Dendritic cell treated with granulocyte-macrophage colony-stimulating factor and Interleukin-4, amounts not matched to agents 40 ng/mL and 50 ng/mL, for 4 days (primary cell): Measurements from ENCODE around the gene BLTP1.

Source experiments
- H3K27ac Mint-ChIP-seq: one replicate; pipeline ENCODE4 v1.8.0; 2022; ENCODE audit warnings: mild to moderate bottlenecking, mixed read lengths
- H3K27me3 Mint-ChIP-seq: one replicate; pipeline ENCODE4 v1.8.0; 2022; ENCODE audit warnings: mild to moderate bottlenecking, mixed read lengths
- H3K36me3 Mint-ChIP-seq: one replicate; pipeline ENCODE4 v1.8.0; 2022; ENCODE audit warnings: low read depth, mixed read lengths
- H3K4me1 Mint-ChIP-seq: one replicate; pipeline ENCODE4 v1.8.0; 2022; ENCODE audit warnings: low read depth, mixed read lengths
- H3K4me3 Mint-ChIP-seq: one replicate; pipeline ENCODE4 v1.8.0; 2022; ENCODE audit warnings: mild to moderate bottlenecking, moderate library complexity, mixed read lengths
- H3K9me3 Mint-ChIP-seq: one replicate; pipeline ENCODE4 v1.8.0; 2022; ENCODE audit warnings: mixed read lengths
- intact Hi-C: fragments of 100-400 bp; cut with micrococcal nuclease; formaldehyde crosslinking; loops from one replicate; pipeline ENCODE4 v1.15.0; 2022

Gene BLTP1

DNA sequence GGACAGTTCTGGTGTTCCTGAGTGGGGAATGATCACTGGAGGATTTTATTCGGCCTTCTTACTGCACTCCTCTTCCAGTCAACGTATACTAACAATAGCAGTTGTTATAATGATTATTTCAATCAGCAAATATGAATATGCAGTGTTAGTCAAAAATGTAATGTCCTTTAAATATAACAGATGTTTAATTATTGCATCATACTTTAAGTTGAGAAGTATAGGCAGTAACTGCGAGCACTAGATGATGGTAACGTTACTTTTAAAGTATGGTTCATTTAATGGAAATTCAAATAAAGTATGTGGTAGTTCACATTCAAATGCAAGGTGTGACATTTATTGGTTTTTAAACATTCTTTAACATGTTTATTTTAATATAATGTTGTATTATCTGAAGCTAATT lies 5.5 kb upstream of the BLTP1 start:
- H3K36me3 Mint-ChIP-seq, result no peaks in the 10 kb centered on the region
- H3K9me3 Mint-ChIP-seq, result no peaks in the 10 kb centered on the region
- intact Hi-C loops, result loop anchor here (5.0 kb wide), 1 partner anchor 274 kb away; the partner anchor contains the start of gene BBS7
- H3K27me3 Mint-ChIP-seq, result peaks cover 11% of the 10 kb centered on the region
- H3K27ac Mint-ChIP-seq, result no peak overlapping the region
- peaks cover 13% of the 10 kb centered on the region for H3K4me1 Mint-ChIP-seq
- no peak overlapping the region for H3K4me3 Mint-ChIP-seq

DNA sequence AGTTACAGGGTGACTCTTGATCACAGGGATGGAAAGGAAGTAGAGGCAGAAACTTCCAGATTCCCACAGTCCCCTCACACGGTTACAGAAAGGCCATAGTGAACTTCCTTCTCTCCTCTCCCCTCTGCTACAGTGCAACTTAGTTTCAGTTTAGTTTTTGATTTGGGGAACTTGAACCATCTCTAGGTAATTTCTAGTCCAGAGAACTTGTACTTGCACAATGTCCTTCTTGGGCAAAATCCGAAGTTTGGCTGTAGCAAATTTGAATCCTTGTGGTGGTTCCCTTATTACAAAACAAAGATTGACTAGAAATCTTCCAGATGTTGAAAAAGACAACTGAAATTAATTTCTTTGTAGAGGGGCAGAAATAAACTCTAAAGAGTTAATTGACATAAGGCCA lies 1.2 kb upstream of the BLTP1 start:
- Mint-ChIP-seq H3K27ac (peak overlapping the region; percentile 83), H3K4me3 (no peak overlapping the region), H3K36me3 (peaks cover 18% of the 10 kb centered on the region), H3K27me3 (no peaks in the 10 kb centered on the region), H3K9me3 (no peaks in the 10 kb centered on the region), H3K4me1 (peaks cover 24% of the 10 kb centered on the region)
- intact Hi-C loops, result loop anchor here (5.0 kb wide), 1 partner anchor 349 kb away; the partner anchor contains the start of gene EXOSC9

DNA sequence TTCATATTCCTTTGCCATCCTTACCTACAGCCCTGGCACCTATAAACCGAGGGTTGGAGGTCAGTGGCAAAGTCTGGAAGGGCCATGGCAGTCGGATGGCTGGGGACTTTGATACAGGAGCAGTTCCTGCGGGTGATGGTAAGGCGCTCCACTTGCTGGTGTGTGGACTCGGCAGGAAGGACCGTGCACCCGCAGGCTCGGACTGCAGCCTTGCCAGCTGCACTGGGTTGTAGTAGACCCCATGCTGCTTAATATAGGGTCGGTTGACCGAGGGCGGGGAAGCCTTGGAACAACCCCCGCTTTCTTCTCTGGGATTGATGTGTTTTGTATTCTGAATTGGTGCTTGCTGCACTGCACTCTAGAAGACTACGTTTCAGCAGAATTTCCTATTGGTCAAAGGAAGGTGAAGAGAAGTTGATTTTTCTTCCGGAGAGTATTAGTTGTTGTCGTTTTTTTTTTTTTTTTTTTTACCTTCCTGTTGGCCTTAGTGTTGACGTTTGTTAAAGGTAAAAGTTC lies 638 bp downstream of the BLTP1 start:
- Mint-ChIP-seq H3K9me3 (no peaks in the 10 kb centered on the region), H3K27ac (peak overlapping the region; percentile 83), H3K27me3 (no peaks in the 10 kb centered on the region), H3K36me3 (peaks cover 24% of the 10 kb centered on the region), H3K4me1 (peaks cover 34% of the 10 kb centered on the region), H3K4me3 (peak overlapping the region; percentile 87)
- intact Hi-C loops, result loop anchor here (5.0 kb wide), 1 partner anchor 350 kb away; the partner anchor contains the start of gene EXOSC9

DNA sequence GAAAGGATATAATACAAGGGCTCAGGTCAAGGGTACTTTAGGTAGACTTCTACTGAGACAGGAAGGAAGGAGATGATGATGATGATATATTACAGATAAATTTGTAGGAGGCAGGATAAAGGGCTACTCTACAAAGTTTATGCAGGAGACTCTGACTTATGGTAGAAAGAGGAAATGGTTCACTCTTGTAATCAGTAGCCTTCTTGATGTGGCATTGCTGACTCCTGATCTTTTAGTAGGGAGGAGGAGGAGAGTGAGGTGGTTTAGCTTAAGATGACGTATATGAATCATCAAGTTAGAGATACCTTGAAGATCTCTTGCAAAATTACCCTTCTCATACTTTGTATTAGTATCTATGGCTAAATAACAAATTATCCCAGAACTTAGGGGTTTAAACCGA lies 4.7 kb downstream of the BLTP1 start:
- peak overlapping the region; percentile 6 for H3K27ac Mint-ChIP-seq
- no peak overlapping the region for H3K4me3 Mint-ChIP-seq
- H3K36me3 Mint-ChIP-seq, result peaks cover 34% of the 10 kb centered on the region
- H3K9me3 Mint-ChIP-seq, result no peaks in the 10 kb centered on the region
- H3K4me1 Mint-ChIP-seq, result peaks cover 21% of the 10 kb centered on the region
- no peaks in the 10 kb centered on the region for H3K27me3 Mint-ChIP-seq
- intact Hi-C loops, result no loop called here

DNA sequence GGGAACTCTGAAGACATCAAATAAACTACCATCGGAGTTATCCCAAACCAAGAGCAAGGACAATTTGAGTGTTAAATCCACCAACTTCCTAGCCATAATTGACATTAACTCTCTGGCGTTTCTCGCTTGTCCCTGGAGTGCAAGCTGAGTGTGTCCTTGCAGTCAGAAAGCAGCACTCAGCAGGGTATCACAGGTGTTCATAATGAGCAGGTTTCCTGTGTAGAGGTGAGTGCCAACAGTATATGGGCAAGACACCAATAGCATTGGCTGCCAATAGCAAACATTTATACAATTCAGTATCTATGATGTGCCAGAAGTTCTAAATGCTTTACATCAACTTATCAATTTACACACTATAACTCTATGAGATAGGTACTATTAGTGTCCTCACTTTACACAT lies 11.2 kb downstream of the BLTP1 start:
- Mint-ChIP-seq H3K36me3 (peaks cover 11% of the 10 kb centered on the region), H3K9me3 (no peaks in the 10 kb centered on the region), H3K27me3 (no peaks in the 10 kb centered on the region), H3K4me3 (no peak overlapping the region), H3K4me1 (peaks cover 36% of the 10 kb centered on the region), H3K27ac (peak overlapping the region; percentile 70)
- intact Hi-C loops, result no loop called here

DNA sequence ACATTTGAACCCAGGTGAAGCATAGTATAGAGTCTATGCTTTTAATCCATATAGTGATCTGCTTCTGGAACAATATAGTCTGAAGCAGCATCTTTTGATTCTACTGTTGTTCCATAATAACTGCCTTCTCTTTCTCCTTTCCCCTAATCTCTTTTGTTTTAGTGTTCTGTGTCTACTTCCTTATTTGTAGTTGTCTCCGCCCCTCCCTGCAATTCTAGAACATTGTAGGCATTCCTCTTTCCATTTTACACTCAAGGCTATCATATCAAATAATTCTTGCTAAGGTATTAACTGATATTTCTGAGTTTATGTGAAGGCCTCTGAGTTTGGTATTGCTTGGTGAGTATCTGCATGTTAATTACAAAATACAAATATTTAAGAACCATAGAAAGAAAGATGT lies 11.6 kb downstream of the BLTP1 start:
- Mint-ChIP-seq H3K27ac (peak overlapping the region; percentile 70), H3K36me3 (peaks cover 11% of the 10 kb centered on the region), H3K4me1 (peaks cover 36% of the 10 kb centered on the region), H3K9me3 (no peaks in the 10 kb centered on the region), H3K27me3 (no peaks in the 10 kb centered on the region), H3K4me3 (no peak overlapping the region)
- intact Hi-C loops, result no loop called here

DNA sequence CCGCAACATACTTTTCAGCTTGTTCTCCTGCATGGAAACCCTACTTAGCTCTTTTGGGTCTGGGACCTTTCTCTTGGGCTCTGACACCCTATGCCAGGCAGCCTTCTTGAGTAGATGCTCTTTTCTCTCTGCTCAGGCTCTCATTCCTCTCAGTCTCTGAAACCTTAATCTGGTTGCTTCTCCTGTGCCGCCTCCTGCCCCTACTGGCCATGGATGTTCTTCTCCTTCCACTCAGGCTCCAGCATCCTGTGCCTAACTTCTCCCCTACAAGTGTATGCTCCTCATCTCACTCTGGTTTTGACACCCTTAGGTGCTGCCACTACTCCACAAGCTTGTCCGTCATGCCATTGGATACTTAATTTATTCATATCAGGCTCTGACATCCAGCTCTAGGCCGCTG lies 15.2 kb downstream of the BLTP1 start:
- peaks cover 43% of the 10 kb centered on the region for H3K4me1 Mint-ChIP-seq
- H3K36me3 Mint-ChIP-seq, result peaks cover 5% of the 10 kb centered on the region
- intact Hi-C loops, result no loop called here
- no peak overlapping the region for H3K4me3 Mint-ChIP-seq
- no peaks in the 10 kb centered on the region for H3K9me3 Mint-ChIP-seq
- peak overlapping the region; percentile 6 for H3K27ac Mint-ChIP-seq
- H3K27me3 Mint-ChIP-seq, result no peaks in the 10 kb centered on the region

DNA sequence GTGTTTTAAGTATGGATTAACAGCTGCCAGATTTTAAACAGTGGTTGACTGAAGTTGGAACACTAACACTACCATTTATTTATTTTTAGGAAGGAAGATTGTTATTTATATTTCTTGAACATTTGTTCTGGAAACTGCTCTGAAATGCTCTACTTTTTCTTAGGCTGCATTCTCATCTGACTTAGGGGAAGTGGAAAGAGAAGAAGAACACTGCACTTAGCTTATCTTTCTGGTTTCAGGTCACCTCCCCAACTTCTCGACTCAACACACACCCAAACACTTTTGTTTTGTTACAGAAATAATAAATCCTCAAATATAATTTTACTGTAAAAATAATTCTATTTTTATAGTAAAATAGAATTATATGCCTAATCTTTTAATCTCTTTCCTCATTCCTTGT lies 18.6 kb downstream of the BLTP1 start:
- H3K4me3 Mint-ChIP-seq, result no peak overlapping the region
- no peak overlapping the region for H3K27ac Mint-ChIP-seq
- H3K4me1 Mint-ChIP-seq, result peaks cover 21% of the 10 kb centered on the region
- H3K36me3 Mint-ChIP-seq, result peaks cover 19% of the 10 kb centered on the region
- H3K27me3 Mint-ChIP-seq, result no peaks in the 10 kb centered on the region
- no peaks in the 10 kb centered on the region for H3K9me3 Mint-ChIP-seq
- intact Hi-C loops, result no loop called here

DNA sequence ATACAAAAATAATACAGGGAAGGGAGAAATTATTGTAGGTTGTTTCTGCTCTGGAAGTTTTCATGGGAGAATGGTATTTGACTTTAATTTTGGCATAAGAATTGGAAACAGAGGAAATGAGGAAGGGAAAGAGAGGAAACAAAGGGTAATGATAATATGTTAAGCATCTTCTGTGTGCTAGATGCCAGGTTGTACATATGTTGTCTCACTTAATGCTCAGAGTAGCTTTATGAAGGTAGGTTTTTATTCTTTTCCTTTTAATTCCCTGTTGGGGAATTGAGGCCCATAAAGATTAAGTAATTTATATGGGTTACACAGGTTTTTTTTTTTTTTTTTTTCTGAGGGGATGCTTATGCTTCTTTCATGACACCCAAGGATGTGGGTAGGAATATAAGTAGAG lies 19.2 kb downstream of the BLTP1 start:
- no peak overlapping the region for H3K27ac Mint-ChIP-seq
- H3K27me3 Mint-ChIP-seq, result no peaks in the 10 kb centered on the region
- H3K36me3 Mint-ChIP-seq, result peaks cover 19% of the 10 kb centered on the region
- intact Hi-C loops, result no loop called here
- H3K9me3 Mint-ChIP-seq, result no peaks in the 10 kb centered on the region
- no peak overlapping the region for H3K4me3 Mint-ChIP-seq
- H3K4me1 Mint-ChIP-seq, result peaks cover 21% of the 10 kb centered on the region

DNA sequence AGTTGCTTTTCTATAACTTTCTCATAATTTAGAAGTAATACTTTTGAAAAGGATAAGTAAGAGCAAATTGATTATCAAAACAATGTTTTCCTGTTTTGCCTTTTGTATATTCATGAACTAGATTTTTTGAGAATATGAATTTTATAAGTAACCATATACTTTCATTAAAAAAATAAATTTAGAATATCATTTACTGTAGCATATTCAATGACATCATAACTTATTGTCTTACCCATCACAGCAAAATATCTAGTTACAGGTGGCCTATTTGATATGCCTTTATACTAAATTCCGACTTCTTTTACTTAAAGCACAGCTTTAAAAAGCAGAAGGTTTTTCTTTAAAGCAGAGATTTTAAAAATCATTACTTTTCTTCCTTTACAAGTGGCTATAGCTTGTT lies 20.1 kb downstream of the BLTP1 start:
- H3K4me1 Mint-ChIP-seq, result peaks cover 17% of the 10 kb centered on the region
- no peaks in the 10 kb centered on the region for H3K9me3 Mint-ChIP-seq
- H3K36me3 Mint-ChIP-seq, result peaks cover 26% of the 10 kb centered on the region
- intact Hi-C loops, result no loop called here
- H3K27me3 Mint-ChIP-seq, result no peaks in the 10 kb centered on the region
- H3K27ac Mint-ChIP-seq, result no peak overlapping the region
- no peak overlapping the region for H3K4me3 Mint-ChIP-seq

DNA sequence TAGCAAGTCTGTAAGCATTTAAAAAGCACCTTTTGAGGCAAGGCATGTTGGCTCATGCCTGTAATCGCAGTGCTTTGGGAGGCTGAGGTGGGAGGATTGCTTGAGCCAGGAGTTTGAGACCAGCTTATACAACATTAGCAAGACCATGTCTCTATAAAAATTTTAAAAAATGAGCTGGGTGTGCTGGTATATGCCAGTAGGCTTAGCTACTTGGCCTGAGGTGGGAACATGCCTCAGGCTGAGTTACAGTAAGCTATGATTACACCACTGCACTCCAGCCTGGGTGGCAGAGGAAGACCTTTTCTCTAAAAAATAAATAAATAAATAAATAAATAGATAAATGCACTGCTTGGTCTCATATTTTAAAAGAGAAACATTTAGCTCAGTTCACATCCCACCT lies 26.8 kb downstream of the BLTP1 start:
- peaks cover 51% of the 10 kb centered on the region for H3K36me3 Mint-ChIP-seq
- H3K27me3 Mint-ChIP-seq, result no peaks in the 10 kb centered on the region
- no peaks in the 10 kb centered on the region for H3K4me1 Mint-ChIP-seq
- intact Hi-C loops, result no loop called here
- no peak overlapping the region for H3K4me3 Mint-ChIP-seq
- no peak overlapping the region for H3K27ac Mint-ChIP-seq
- H3K9me3 Mint-ChIP-seq, result no peaks in the 10 kb centered on the region

DNA sequence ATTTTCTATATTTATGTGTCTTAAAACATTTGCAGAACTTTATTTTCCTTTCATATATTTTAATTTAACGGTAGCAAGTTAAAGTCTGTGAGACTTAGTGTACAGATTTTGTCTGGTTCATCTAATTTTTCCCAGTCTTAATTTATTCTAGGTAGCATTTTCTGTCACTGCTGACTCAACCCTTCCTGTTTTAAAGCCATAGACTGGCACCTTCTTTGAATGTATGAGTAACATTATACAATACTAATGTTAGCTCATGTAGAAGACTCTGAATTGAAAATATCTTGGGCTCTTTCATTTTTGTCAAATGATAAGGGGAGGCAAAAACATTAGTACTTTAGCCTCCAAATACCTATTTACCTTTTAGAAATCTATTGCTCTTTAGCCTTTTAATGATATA lies 43.6 kb downstream of the BLTP1 start:
- no peak overlapping the region for H3K27ac Mint-ChIP-seq

More for the DNA sequence above, 43.6 kb downstream of the BLTP1 start:
- intact Hi-C loops, result no loop called here
- Mint-ChIP-seq H3K4me1 (no peaks in the 10 kb centered on the region), H3K4me3 (no peak overlapping the region), H3K9me3 (no peaks in the 10 kb centered on the region), H3K36me3 (peaks cover 51% of the 10 kb centered on the region), H3K27me3 (no peaks in the 10 kb centered on the region)
